Spleen (tissue), 11 donors: Measurements from ENCODE around the gene ALDH4A1. TPM values are rescaled to one million over a fixed set of nuclear protein-coding genes. Genes with fewer than 3 reads are reported as not detected.

Experiments
- DNase-seq: peaks from one replicate; pipeline ENCODE4 v3.0.0-alpha.2; 2020
- H3K27ac ChIP-seq, 8 donors: fragments of 200-600 bp; sonication (generic) in 7 of 8; 1 replicate in 4 of 8; 2 replicates in 4 of 8; pipeline versions ENCODE4 v1.5.0 to v1.8.0; 2016 to 2021; ENCODE audit warnings: inconsistent platforms in 4 of 8, mild to moderate bottlenecking in 4 of 8, moderate library complexity in 1 of 8
- H3K27me3 ChIP-seq, 7 donors: fragments of 200-600 bp; sonication (generic) in 6 of 7; replicated peaks in 1 of 7; 1 replicate in 4 of 7; 2 replicates in 3 of 7; pipeline versions ENCODE4 v1.5.0 to v1.8.0; 2016 to 2021; ENCODE audit warnings: inconsistent platforms in 3 of 7, mild to moderate bottlenecking in 1 of 7
- H3K36me3 ChIP-seq, 6 donors: fragments of 200-600 bp; sonication (generic) in 5 of 6; 1 replicate in 4 of 6; 2 replicates in 2 of 6; pipeline versions ENCODE4 v1.5.0 to v1.8.0; 2016 to 2021; ENCODE audit warnings: inconsistent platforms in 2 of 6
- H3K4me1 ChIP-seq, 6 donors: fragments of 200-600 bp; sonication (generic) in 5 of 6; 1 replicate in 3 of 6; 2 replicates in 3 of 6; pipeline versions ENCODE4 v1.5.0 to v1.8.0; 2016 to 2021; ENCODE audit warnings: inconsistent platforms in 3 of 6
- H3K4me3 ChIP-seq, 8 donors: fragments of 200-600 bp; sonication (generic) in 7 of 8; 1 replicate in 4 of 8; 2 replicates in 4 of 8; pipeline versions ENCODE4 v1.5.0 to v1.8.0; 2016 to 2021; ENCODE audit warnings: inconsistent platforms in 4 of 8, mild to moderate bottlenecking in 4 of 8, moderate library complexity in 2 of 8
- H3K9me3 ChIP-seq, 8 donors: fragments of 200-600 bp; sonication (generic) in 7 of 8; 1 replicate in 4 of 8; 2 replicates in 4 of 8; pipeline versions ENCODE4 v1.5.0 to v1.8.0; 2016 to 2021; ENCODE audit warnings: inconsistent platforms in 4 of 8
- POLR2A ChIP-seq, 3 donors: fragments of 450-650 bp; IDR thresholded peaks; one replicate each; pipeline ENCODE4 v1.5.1; 2017; ENCODE audit warnings: antibody characterized with exemption in 3 of 3, mild to moderate bottlenecking in 1 of 3
- POLR2AphosphoS5 ChIP-seq, 3 donors: sonication (generic); formaldehyde crosslinking; IDR thresholded peaks; one replicate each; pipeline ENCODE4 v1.5.1; 2017; ENCODE audit warnings: antibody characterized with exemption in 3 of 3
- WGBS, 5 donors: extraction: QIAGEN DNeasy Blood & Tissue Kit in 3 of 5; methylation state at CpG; one replicate each; pipeline versions ENCODE4 v1.1.5 to v1.1.7; 2013 to 2018; 5-methylcytosine and 5-hydroxymethylcytosine counted together
- intact Hi-C: fragments of 100-400 bp; cut with DNase I; formaldehyde crosslinking; loops from one replicate; pipeline ENCODE4 v1.15.0; 2023; ENCODE audit warnings: low total_unique reads
- polyA plus RNA-seq, 3 donors: library from polyadenylated mRNA; stranded (reverse); fragments of 200-250 nt; gene quantifications; one replicate each; pipeline ENCODE4 v1.2.1, GENCODE V29; 2013
- total RNA-seq, 7 donors: library from RNA; depleted of rRNA in 3 of 7; stranded (reverse); fragments of >200 nt in 3 of 7; fragmentation: NEBNext Ultra II Directional in 4 of 7; extraction: Animal tissue kit (Norgen Biotek cat#: 25700) in 4 of 7; gene quantifications; one replicate each; pipeline versions ENCODE4 v1.1.0 to v1.2.1, GENCODE V29; 2016 to 2021
- TF ChIP-seq, protein P1 (sequence below), 11 experiments: fragments of 200-600 bp in 7 of 11; fragments of 450-650 bp in 4 of 11; sonication (generic) in 4 of 11; IDR thresholded peaks in 8 of 11; conservative IDR thresholded peaks in 3 of 11; 1 replicate in 7 of 11; 2 replicates in 4 of 11; pipeline versions ENCODE4 v1.4.0 to v1.8.0; 2016 to 2021; ENCODE audit warnings: antibody characterized with exemption in 11 of 11, inconsistent platforms in 4 of 11, mild to moderate bottlenecking in 1 of 11
- donor health status: healthy with polysubstance abuse.
- donor health status: DM: no; HTN: no; CAD: no; lungs with moderate emphysema.
- donor health status: DM: no; HTN: no; CAD: no.
- donor health status: Bipolar disorder and iron deficiency.
- donor health status: healthy.
- donor health status: DM: no; HTN: no; CAD: no.
- donor health status: DM: yes; HTN: yes; CAD: no.

The ALDH4A1 gene
- total and polyA plus RNA-seq, 10 donors: 3.5 to 11.2 (median 8.0) TPM

GRCh38 chr1:18856435-18856834 lies 45.9 kb downstream of the ALDH4A1 start:
- Histone ChIP-seq H3K4me3 (no peak overlapping the region), H3K36me3 (no peaks in the 10 kb centered on the region), H3K4me1 (no peaks in the 10 kb centered on the region), H3K27me3 (peaks cover 0 to 24% (median 3%) of the 10 kb centered on the region in 7 donors), H3K9me3 (no peaks in the 10 kb centered on the region), H3K27ac (no peak overlapping the region)
- WGBS, 5 donors: 94 to 100% (median 98%) methylated on average over 1 of the region's 1 CpG
- no peak for DNase-seq
- intact Hi-C loops: no loop called here
- no peak for TF ChIP-seq POLR2A (IDR thresholded peaks at IDR 0.05)

GRCh38 chr1:18855573-18855972 lies 46.8 kb downstream of the ALDH4A1 start:
- TF ChIP-seq, protein P1, sequence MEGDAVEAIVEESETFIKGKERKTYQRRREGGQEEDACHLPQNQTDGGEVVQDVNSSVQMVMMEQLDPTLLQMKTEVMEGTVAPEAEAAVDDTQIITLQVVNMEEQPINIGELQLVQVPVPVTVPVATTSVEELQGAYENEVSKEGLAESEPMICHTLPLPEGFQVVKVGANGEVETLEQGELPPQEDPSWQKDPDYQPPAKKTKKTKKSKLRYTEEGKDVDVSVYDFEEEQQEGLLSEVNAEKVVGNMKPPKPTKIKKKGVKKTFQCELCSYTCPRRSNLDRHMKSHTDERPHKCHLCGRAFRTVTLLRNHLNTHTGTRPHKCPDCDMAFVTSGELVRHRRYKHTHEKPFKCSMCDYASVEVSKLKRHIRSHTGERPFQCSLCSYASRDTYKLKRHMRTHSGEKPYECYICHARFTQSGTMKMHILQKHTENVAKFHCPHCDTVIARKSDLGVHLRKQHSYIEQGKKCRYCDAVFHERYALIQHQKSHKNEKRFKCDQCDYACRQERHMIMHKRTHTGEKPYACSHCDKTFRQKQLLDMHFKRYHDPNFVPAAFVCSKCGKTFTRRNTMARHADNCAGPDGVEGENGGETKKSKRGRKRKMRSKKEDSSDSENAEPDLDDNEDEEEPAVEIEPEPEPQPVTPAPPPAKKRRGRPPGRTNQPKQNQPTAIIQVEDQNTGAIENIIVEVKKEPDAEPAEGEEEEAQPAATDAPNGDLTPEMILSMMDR (IDR thresholded peaks at IDR 0.05 in 8 of 11, conservative IDR thresholded peaks at IDR 0.05 in 3 of 11): no peak
- TF ChIP-seq POLR2AphosphoS5 (IDR thresholded peaks at IDR 0.05) (no peak), POLR2A (IDR thresholded peaks at IDR 0.05) (no peak)
- Histone ChIP-seq H3K27me3 (peaks cover 0 to 24% (median 3%) of the 10 kb centered on the region in 7 donors), H3K4me1 (no peaks in the 10 kb centered on the region), H3K4me3 (no peak overlapping the region), H3K36me3 (no peaks in the 10 kb centered on the region), H3K9me3 (no peaks in the 10 kb centered on the region), H3K27ac (no peak overlapping the region)
- intact Hi-C loops: no loop called here
- no peak for DNase-seq
- 77 to 87% (median 78%) methylated on average over 6 of the region's 6 CpGs for WGBS, 5 donors

GRCh38 chr1:18854331-18855025 lies 47.9 kb downstream of the ALDH4A1 start:
- TF ChIP-seq POLR2AphosphoS5 (IDR thresholded peaks at IDR 0.05): no peak
- no peak for TF ChIP-seq POLR2A (IDR thresholded peaks at IDR 0.05)
- TF ChIP-seq, protein P1 (IDR thresholded peaks at IDR 0.05 in 8 of 11, conservative IDR thresholded peaks at IDR 0.05 in 3 of 11): no peak
- H3K9me3 ChIP-seq: no peaks in the 10 kb centered on the region
- peaks cover 0 to 24% (median 3%) of the 10 kb centered on the region in 7 donors for H3K27me3 ChIP-seq
- H3K4me1 ChIP-seq: no peaks in the 10 kb centered on the region
- no peak overlapping the region for H3K27ac ChIP-seq
- H3K36me3 ChIP-seq: no peaks in the 10 kb centered on the region
- WGBS, 5 donors: 87 to 94% (median 90%) methylated on average over 16 to 49 of the region's 49 CpGs
- no peak overlapping the region for H3K4me3 ChIP-seq
- no peak for DNase-seq
- intact Hi-C loops: no loop called here

DNA sequence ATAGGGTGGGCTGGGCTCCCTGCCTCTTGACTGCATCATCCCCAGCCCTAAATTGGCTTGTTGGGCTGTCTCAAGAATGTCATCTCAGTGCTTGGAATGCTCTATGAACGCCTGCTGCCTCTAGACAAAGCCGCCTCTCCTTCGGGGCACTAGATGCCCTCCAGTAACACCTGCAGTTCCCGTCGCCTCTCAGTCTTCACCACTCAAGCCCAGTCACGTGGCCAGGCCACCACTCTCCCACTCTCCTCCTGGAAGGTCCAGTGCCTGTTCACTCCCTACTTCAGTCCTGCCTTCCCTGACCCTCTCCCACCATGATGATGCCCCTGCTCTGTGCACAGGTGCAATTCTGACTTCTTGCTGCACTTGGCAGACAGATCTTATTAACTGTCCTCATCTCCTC lies 49.9 kb downstream of the ALDH4A1 start:
- H3K4me3 ChIP-seq: no peak overlapping the region
- TF ChIP-seq, protein P1 (IDR thresholded peaks at IDR 0.05 in 8 of 11, conservative IDR thresholded peaks at IDR 0.05 in 3 of 11): no peak
- TF ChIP-seq POLR2AphosphoS5 (IDR thresholded peaks at IDR 0.05): no peak
- no peak for TF ChIP-seq POLR2A (IDR thresholded peaks at IDR 0.05)
- peaks cover 0 to 24% (median 3%) of the 10 kb centered on the region in 7 donors for H3K27me3 ChIP-seq
- intact Hi-C loops: no loop called here
- no peaks in the 10 kb centered on the region for H3K36me3 ChIP-seq
- no peaks in the 10 kb centered on the region for H3K9me3 ChIP-seq
- WGBS, 5 donors: 52 to 76% (median 59%) methylated on average over 5 to 6 of the region's 6 CpGs
- DNase-seq: no peak
- no peaks in the 10 kb centered on the region for H3K4me1 ChIP-seq
- H3K27ac ChIP-seq: no peak overlapping the region
